ENCODE measurements around the gene SET.

The SET gene

DNA sequence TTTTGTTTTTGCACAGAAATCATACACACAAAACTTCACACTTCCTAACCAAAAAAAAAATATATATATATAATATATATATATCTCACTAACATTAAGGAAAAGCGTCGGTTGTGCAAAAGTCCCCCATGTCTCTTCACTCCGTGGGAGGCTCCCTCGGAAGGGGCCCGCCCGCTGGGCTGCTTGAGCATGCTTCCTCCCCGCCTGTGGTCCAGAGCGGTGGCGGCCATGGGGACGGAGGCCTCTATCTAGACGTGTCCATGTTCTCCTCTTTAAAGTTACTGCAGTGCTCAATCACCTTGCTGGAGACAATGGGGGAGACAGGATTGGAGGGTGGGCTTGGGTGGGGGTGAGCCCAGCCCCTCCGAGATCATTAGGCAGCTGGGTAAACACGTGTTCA is 42.1 kb downstream of the SET start:
- DNase-seq (ENCODE audit: low read depth), result no peak

DNA sequence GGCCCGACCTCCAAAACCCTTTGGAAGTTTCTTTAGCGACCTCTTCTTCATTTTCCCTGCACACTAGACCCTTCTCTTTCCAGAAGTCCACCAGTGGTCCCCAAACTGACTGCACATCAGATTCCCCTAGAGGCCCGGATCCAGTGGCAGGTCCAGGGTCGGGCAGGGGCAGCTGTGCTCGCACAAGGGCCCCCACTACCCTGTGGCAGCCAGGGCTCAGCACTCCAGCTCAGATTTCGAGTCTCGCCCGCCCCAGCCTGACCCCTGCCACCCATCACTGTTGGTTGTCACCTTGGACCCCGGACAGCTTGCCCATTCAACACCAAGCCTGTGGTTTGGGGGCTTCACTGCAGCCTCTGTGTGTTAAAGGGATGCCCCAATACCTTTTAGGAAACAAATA is 42.7 kb downstream of the SET start:
- no peak for DNase-seq (ENCODE audit: low read depth)

DNA sequence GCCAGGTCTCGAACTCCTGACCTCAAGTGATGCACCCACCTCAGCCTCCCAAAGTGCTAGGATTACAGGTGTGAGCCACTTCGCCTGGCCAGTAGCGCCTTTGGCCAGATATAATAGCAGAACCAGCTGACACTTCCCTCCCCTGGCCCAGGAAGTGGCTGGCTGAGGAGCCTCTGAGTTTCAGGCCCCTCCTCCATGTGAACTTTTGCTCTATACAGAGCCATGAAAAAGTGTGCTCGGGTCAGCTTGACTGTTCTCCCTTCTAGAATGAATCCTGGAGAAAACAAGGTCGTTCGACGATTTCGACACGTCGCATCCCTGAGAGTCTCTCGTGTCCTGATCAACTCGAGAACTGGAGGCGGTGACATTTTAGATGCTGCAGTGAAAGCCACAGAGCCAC is 43.6 kb downstream of the SET start:
- no peak for DNase-seq (ENCODE audit: low read depth)

DNA sequence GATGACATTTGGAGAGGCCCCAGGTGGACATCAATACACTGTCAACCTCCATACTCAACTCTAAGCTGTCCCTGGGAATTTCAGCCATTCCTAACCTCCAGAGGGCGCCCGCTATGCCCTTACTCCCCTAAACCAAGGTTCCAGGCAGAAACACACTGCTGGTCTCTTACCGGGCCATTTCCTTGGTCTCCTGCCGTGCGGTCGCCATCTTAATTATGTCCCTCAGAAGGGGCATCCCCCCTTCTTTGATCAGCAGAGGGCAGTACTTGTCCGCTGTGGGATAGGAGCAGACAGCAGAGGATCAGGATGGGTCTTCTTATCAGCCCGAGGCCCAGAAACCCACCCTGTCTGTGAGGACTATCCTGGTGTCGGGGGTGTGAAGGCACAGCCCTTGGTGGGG is 44.2 kb downstream of the SET start:
- peak; percentile 82 for DNase-seq (ENCODE audit: low read depth)

GRCh38 chr9:128735373-128735772 is 46.4 kb downstream of the SET start:
- peak; percentile 9 for DNase-seq (ENCODE audit: low read depth)

DNA sequence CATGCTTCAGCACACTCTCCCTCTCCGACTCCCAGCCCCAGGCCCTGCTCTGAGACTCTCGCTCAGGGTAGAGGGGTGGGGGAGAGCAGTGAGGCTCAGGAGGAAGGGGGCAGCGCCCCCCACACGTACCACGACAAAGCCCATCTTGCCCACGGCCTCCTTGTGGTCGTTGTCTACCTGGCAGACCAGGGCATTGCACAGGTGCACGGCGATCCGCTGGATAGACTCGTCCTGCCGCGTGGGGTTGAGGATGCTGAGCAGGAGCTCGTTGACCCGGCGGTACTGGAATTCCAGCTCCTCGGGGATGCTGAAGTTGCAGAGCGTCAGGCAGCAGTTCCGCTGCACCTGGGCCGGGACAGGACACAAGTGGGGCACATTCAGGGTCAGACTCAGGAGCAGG is 53.4 kb downstream of the SET start:
- no peak for DNase-seq (ENCODE audit: low read depth)

GRCh38 chr9:128743421-128743820 is 54.4 kb downstream of the SET start:
- DNase-seq (ENCODE audit: low read depth), result no peak
